Suprapubic skin (tissue), 4 donors: ENCODE results near the gene ADD2.

Experiments
- EP300 ChIP-seq: sonication (generic); formaldehyde crosslinking; IDR thresholded peaks from one replicate; pipeline ENCODE4 v1.6.1; 2017; ENCODE audit warnings: antibody characterized with exemption
- POLR2A ChIP-seq, 2 donors: fragments of 450-650 bp; IDR thresholded peaks; one replicate each; pipeline ENCODE4 v1.6.1; 2017; ENCODE audit warnings: antibody characterized with exemption in 2 of 2, mild to moderate bottlenecking in 2 of 2, moderate library complexity in 2 of 2
- POLR2AphosphoS5 ChIP-seq, 3 donors: sonication (generic); formaldehyde crosslinking; IDR thresholded peaks; one replicate each; pipeline ENCODE4 v1.6.1; 2017; ENCODE audit warnings: antibody characterized with exemption in 3 of 3
- TF ChIP-seq, protein P1 (sequence below), 2 donors: fragments of 200-600 bp in 1 of 2; fragments of 450-650 bp in 1 of 2; sonication (generic) in 1 of 2; IDR thresholded peaks; one replicate each; pipeline ENCODE4 v1.5.1; 2016 to 2019; ENCODE audit warnings: antibody characterized with exemption in 2 of 2, mild to moderate bottlenecking in 1 of 2, moderate library complexity in 1 of 2

GRCh38 chr2:70816726-70817125 is 48.7 kb upstream of the ADD2 start:
- TF ChIP-seq, protein P1, sequence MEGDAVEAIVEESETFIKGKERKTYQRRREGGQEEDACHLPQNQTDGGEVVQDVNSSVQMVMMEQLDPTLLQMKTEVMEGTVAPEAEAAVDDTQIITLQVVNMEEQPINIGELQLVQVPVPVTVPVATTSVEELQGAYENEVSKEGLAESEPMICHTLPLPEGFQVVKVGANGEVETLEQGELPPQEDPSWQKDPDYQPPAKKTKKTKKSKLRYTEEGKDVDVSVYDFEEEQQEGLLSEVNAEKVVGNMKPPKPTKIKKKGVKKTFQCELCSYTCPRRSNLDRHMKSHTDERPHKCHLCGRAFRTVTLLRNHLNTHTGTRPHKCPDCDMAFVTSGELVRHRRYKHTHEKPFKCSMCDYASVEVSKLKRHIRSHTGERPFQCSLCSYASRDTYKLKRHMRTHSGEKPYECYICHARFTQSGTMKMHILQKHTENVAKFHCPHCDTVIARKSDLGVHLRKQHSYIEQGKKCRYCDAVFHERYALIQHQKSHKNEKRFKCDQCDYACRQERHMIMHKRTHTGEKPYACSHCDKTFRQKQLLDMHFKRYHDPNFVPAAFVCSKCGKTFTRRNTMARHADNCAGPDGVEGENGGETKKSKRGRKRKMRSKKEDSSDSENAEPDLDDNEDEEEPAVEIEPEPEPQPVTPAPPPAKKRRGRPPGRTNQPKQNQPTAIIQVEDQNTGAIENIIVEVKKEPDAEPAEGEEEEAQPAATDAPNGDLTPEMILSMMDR (IDR thresholded peaks at IDR 0.05), result no peak
- TF ChIP-seq POLR2A (IDR thresholded peaks at IDR 0.05) (no peak), POLR2AphosphoS5 (IDR thresholded peaks at IDR 0.05) (no peak), EP300 (no peak)
